Measurements from ENCODE around the gene CHST15.
"Not testable (repeated sequence)": the region's sequence is repeated elsewhere in the genome, so short reads cannot be mapped to it uniquely, and the experiment has no call there.

Gene CHST15

DNA sequence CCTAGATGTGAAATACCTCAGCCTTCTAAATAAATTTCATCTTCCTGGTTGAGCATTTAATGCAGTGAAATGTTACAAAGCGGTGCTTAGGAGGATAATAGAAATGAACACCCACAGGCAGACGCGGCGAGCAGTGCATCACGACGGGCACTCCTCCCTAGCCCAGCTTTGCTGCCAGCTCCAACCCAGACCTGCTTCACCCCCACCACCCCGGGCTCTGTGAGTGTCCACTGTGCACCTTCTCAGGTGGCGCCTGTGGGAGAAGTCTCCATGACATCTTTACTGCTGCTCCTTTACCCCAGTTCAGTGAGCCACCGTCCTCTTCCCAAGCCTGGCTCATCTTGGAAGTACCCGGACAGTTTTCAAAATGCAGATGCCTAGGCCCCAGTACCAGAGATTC lies 5.2 kb upstream of the CHST15 start:
- Histone ChIP-seq H3K36me3 (ENCODE audit: insufficient read depth, low read length) (no peaks in the 10 kb centered on the region), H3K4me1 (ENCODE audit: insufficient read depth, low read length) (no peaks in the 10 kb centered on the region), H3K9ac (ENCODE audit: low read depth, low read length) (no peak overlapping the region), H2AFZ (ENCODE audit: low read depth, low read length) (no peak overlapping the region), H3K27me3 (ENCODE audit: insufficient read depth, low read length, poor library complexity) (no peaks in the 10 kb centered on the region), H4K20me1 (ENCODE audit: insufficient read depth, low read length) (no peaks in the 10 kb centered on the region), H3K9me3 (ENCODE audit: insufficient read depth, low read length, severe bottlenecking) (peaks cover 14% of the 10 kb centered on the region), H3K4me2 (ENCODE audit: insufficient read depth, low read length) (no peak overlapping the region), H3K79me2 (ENCODE audit: insufficient read depth, low read length) (no peaks in the 10 kb centered on the region), H3K27ac (ENCODE audit: low read length) (no peak overlapping the region), H3K4me3 (ENCODE audit: low read depth in 1 of 2, low read length in 2 of 2) (no peak overlapping the region)
- ATAC-seq (ENCODE audit: insufficient read depth, low read depth) = no peak
- TF ChIP-seq, protein P1, sequence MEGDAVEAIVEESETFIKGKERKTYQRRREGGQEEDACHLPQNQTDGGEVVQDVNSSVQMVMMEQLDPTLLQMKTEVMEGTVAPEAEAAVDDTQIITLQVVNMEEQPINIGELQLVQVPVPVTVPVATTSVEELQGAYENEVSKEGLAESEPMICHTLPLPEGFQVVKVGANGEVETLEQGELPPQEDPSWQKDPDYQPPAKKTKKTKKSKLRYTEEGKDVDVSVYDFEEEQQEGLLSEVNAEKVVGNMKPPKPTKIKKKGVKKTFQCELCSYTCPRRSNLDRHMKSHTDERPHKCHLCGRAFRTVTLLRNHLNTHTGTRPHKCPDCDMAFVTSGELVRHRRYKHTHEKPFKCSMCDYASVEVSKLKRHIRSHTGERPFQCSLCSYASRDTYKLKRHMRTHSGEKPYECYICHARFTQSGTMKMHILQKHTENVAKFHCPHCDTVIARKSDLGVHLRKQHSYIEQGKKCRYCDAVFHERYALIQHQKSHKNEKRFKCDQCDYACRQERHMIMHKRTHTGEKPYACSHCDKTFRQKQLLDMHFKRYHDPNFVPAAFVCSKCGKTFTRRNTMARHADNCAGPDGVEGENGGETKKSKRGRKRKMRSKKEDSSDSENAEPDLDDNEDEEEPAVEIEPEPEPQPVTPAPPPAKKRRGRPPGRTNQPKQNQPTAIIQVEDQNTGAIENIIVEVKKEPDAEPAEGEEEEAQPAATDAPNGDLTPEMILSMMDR (IDR thresholded peaks at IDR 0.05; ENCODE audit: borderline replicate concordance, extremely low read depth, low read length, poor library complexity, severe bottlenecking) = no peak
- TF ChIP-seq EZH2 (IDR thresholded peaks at IDR 0.05; ENCODE audit: borderline replicate concordance, low read depth, low read length, severe bottlenecking) = no peak
- DNase-seq = no peak

GRCh38 chr10:124097883-124098282 lies 4.5 kb upstream of the CHST15 start:
- H4K20me1 ChIP-seq (ENCODE audit: insufficient read depth, low read length) = no peaks in the 10 kb centered on the region
- no peak overlapping the region for H3K9ac ChIP-seq (ENCODE audit: low read depth, low read length)
- no peak overlapping the region for H3K4me2 ChIP-seq (ENCODE audit: insufficient read depth, low read length)
- TF ChIP-seq EZH2 (IDR thresholded peaks at IDR 0.05; ENCODE audit: borderline replicate concordance, low read depth, low read length, severe bottlenecking) = no peak
- TF ChIP-seq, protein P1 (IDR thresholded peaks at IDR 0.05; ENCODE audit: borderline replicate concordance, extremely low read depth, low read length, poor library complexity, severe bottlenecking) = no peak
- no peak overlapping the region for H3K4me3 ChIP-seq (ENCODE audit: low read depth in 1 of 2, low read length in 2 of 2)
- H3K27ac ChIP-seq (ENCODE audit: low read length) = no peak overlapping the region
- H3K4me1 ChIP-seq (ENCODE audit: insufficient read depth, low read length) = peaks cover under 1% of the 10 kb centered on the region; the same call in 1 of the 2 replicates
- H2AFZ ChIP-seq (ENCODE audit: low read depth, low read length) = no peak overlapping the region
- DNase-seq (no peak), ATAC-seq (ENCODE audit: insufficient read depth, low read depth) (no peak)
- no peaks in the 10 kb centered on the region for H3K36me3 ChIP-seq (ENCODE audit: insufficient read depth, low read length)
- no peaks in the 10 kb centered on the region for H3K79me2 ChIP-seq (ENCODE audit: insufficient read depth, low read length)
- H3K9me3 ChIP-seq (ENCODE audit: insufficient read depth, low read length, severe bottlenecking) = peaks cover 13% of the 10 kb centered on the region
- no peaks in the 10 kb centered on the region for H3K27me3 ChIP-seq (ENCODE audit: insufficient read depth, low read length, poor library complexity)

DNA sequence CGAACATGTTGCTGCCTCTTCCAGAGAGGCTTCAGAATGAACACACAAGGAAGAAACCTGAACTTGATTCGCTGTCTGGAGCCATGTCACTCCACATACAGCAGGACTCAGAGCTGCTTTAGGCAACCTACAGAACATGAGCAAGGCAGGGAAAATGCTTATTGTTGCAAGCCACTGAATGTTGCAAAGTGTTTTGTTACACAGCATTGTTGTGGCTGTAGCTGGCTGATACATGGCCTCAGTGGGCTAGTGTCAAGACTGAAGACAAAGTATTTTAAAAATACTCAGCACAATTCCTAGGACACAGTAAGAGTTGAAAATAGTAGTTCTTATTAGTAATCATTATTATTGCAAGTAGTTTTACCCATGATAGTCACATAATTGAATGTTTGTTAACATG lies 3.1 kb upstream of the CHST15 start:
- TF ChIP-seq, protein P1 (IDR thresholded peaks at IDR 0.05; ENCODE audit: borderline replicate concordance, extremely low read depth, low read length, poor library complexity, severe bottlenecking) = no peak
- TF ChIP-seq EZH2 (IDR thresholded peaks at IDR 0.05; ENCODE audit: borderline replicate concordance, low read depth, low read length, severe bottlenecking) = no peak
- H3K27ac ChIP-seq (ENCODE audit: low read length) = no peak overlapping the region
- peaks cover 5% of the 10 kb centered on the region for H3K27me3 ChIP-seq (ENCODE audit: insufficient read depth, low read length, poor library complexity)
- no peak overlapping the region for H3K4me3 ChIP-seq (ENCODE audit: low read depth in 1 of 2, low read length in 2 of 2)
- H3K9ac ChIP-seq (ENCODE audit: low read depth, low read length) = no peak overlapping the region
- no peak overlapping the region for H2AFZ ChIP-seq (ENCODE audit: low read depth, low read length)
- no peaks in the 10 kb centered on the region for H3K79me2 ChIP-seq (ENCODE audit: insufficient read depth, low read length)
- peaks cover 12% of the 10 kb centered on the region for H3K4me1 ChIP-seq (ENCODE audit: insufficient read depth, low read length)
- DNase-seq (no peak), ATAC-seq (ENCODE audit: insufficient read depth, low read depth) (no peak)
- no peak overlapping the region for H3K4me2 ChIP-seq (ENCODE audit: insufficient read depth, low read length)
- no peaks in the 10 kb centered on the region for H4K20me1 ChIP-seq (ENCODE audit: insufficient read depth, low read length)
- H3K36me3 ChIP-seq (ENCODE audit: insufficient read depth, low read length) = no peaks in the 10 kb centered on the region
- H3K9me3 ChIP-seq (ENCODE audit: insufficient read depth, low read length, severe bottlenecking) = peaks cover 13% of the 10 kb centered on the region

DNA sequence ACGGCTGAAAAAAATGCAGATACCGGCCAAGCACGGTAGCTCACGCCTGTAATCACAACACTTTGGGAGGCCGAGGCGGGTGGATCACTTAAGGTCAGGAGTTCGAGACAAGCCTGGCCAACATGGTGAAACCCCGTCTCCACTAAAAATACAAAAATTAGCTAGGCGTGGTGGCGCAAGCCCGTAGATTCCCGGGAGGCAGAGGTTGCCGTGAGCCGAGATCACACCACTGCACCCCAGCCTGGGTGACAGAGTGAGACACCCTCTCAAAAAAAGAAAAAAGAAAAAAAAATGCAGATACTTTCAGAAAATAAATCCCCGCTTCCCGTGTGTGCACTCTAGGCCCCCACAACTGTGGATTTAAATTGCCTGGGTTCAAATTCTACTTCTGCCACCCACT lies 2.4 kb upstream of the CHST15 start:
- H3K4me1 ChIP-seq (ENCODE audit: insufficient read depth, low read length) = peaks cover 16% of the 10 kb centered on the region
- not testable (repeated sequence) for DNase-seq; H3K4me3 ChIP-seq (ENCODE audit: low read depth in 1 of 2, low read length in 2 of 2); H3K9ac ChIP-seq (ENCODE audit: low read depth, low read length); H2AFZ ChIP-seq (ENCODE audit: low read depth, low read length); H3K4me2 ChIP-seq (ENCODE audit: insufficient read depth, low read length); ATAC-seq (ENCODE audit: insufficient read depth, low read depth); H3K27me3 ChIP-seq (ENCODE audit: insufficient read depth, low read length, poor library complexity); H3K79me2 ChIP-seq (ENCODE audit: insufficient read depth, low read length); H3K36me3 ChIP-seq (ENCODE audit: insufficient read depth, low read length); H4K20me1 ChIP-seq (ENCODE audit: insufficient read depth, low read length); H3K27ac ChIP-seq (ENCODE audit: low read length)
- H3K9me3 ChIP-seq (ENCODE audit: insufficient read depth, low read length, severe bottlenecking) = peaks cover 13% of the 10 kb centered on the region
